ENCODE results near the gene DLG2.

Gene DLG2

DNA sequence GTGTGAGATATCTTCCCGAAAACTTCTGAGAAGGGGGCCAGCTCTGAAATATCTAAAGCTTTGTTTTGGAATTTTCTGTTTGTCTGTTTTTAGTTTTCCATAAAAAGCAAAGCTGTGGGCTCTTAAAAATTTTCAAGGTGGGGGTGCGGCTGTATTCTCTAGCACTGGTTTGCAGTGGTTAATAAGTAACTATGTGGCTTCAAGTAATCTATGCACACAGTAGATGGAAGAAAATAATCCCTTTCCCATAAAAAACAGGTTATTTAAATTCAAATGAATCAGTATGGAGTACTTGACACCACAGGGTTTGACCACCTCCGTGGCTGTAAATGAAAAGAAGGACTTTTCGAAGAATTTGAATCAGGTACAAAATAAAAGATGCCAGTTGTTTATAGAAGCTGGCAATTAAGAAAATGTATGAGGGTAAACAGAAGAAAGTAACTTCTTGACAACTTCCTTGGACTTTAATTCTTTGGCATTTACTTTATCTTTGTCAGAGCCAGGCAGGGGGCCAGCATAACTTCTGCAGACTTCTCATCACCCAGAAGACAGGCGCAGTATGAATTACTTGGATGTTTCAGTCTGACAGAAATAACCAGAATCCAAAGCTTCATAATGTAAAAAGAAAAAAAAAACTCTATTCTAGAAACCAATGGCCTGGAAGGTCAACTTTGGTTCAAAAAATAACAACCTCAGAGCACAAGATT, 981.0 kb downstream of the DLG2 start:
- Histone ChIP-seq H3K27me3 (ENCODE audit: low read depth, low read length) (no peaks in the 10 kb centered on the region), H3K9me3 (ENCODE audit: insufficient read depth, low read length) (no peaks in the 10 kb centered on the region), H3K27ac (ENCODE audit: low read length) (no peak overlapping the region), H3K4me3 (ENCODE audit: low read length) (no peak overlapping the region), H3K79me2 (ENCODE audit: low read length) (no peaks in the 10 kb centered on the region), H3K36me3 (replicated peaks; ENCODE audit: low read depth, low read length) (no peaks in the 10 kb centered on the region), H3K9ac (ENCODE audit: low read length) (no peak overlapping the region), H2AFZ (ENCODE audit: low read depth, low read length) (no peak overlapping the region), H3K4me2 (ENCODE audit: low read length) (no peak overlapping the region), H3K4me1 (ENCODE audit: low read length) (no peaks in the 10 kb centered on the region), H4K20me1 (ENCODE audit: insufficient read depth, low read length) (no peaks in the 10 kb centered on the region)
- TF ChIP-seq CTCF (IDR thresholded peaks at IDR 0.05; ENCODE audit: low read depth, low read length), result no peak
- TF ChIP-seq EZH2phosphoT487 (IDR thresholded peaks at IDR 0.05; ENCODE audit: low read depth), result no peak

DNA sequence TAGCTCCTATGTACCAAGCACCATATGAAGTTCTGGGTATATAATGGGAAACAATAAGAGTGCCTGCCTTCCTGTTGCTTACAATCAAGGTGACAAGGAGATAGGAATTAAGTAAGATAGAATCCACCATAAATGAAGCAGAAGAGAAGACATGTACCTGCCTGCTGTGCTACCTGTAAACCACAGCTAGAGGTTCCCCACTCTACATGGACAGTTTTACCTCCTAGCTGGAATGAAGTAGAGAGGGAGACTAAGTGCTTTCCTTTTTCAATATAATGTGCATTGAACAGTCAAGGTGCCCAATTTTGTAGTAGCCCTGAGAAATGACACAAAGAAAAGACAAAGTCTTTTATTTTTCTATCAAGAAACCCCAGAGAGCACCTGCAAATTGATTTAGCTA, 984.6 kb downstream of the DLG2 start:
- Histone ChIP-seq H3K4me2 (ENCODE audit: low read length) (no peak overlapping the region), H3K27ac (ENCODE audit: low read length) (no peak overlapping the region), H3K79me2 (ENCODE audit: low read length) (no peaks in the 10 kb centered on the region), H3K4me1 (ENCODE audit: low read length) (no peaks in the 10 kb centered on the region), H2AFZ (ENCODE audit: low read depth, low read length) (no peak overlapping the region), H3K36me3 (replicated peaks; ENCODE audit: low read depth, low read length) (no peaks in the 10 kb centered on the region), H3K27me3 (ENCODE audit: low read depth, low read length) (no peaks in the 10 kb centered on the region), H3K9me3 (ENCODE audit: insufficient read depth, low read length) (no peaks in the 10 kb centered on the region), H4K20me1 (ENCODE audit: insufficient read depth, low read length) (no peaks in the 10 kb centered on the region), H3K9ac (ENCODE audit: low read length) (no peak overlapping the region), H3K4me3 (ENCODE audit: low read length) (no peak overlapping the region)
- TF ChIP-seq CTCF (IDR thresholded peaks at IDR 0.05; ENCODE audit: low read depth, low read length), result no peak

DNA sequence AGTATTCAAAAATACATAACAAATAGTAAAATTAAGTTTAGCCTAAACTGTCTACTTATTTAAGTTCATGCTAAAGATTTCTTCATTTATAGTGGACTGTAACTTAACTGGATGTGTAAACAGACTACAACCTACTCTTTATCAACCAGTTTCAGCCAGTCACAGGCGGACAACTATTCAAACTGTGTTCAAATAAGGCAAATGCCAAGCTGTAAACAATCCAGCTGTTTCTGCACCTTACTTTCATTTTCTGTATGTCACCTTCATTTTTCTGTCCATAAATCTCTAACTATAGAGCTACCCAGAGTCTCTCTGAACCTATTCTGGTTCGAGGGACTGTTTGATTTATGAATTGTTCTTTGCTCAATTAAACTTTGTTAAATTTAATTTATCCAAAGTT, 992.8 kb downstream of the DLG2 start:
- H3K79me2 ChIP-seq (ENCODE audit: low read length), result no peaks in the 10 kb centered on the region
- no peak overlapping the region for H3K27ac ChIP-seq (ENCODE audit: low read length)
- no peak overlapping the region for H3K4me2 ChIP-seq (ENCODE audit: low read length)
- no peak for TF ChIP-seq EZH2phosphoT487 (IDR thresholded peaks at IDR 0.05; ENCODE audit: low read depth)
- TF ChIP-seq CTCF (IDR thresholded peaks at IDR 0.05; ENCODE audit: low read depth, low read length), result no peak
- H3K4me1 ChIP-seq (ENCODE audit: low read length), result no peaks in the 10 kb centered on the region
- no peak overlapping the region for H2AFZ ChIP-seq (ENCODE audit: low read depth, low read length)
- no peak overlapping the region for H3K9ac ChIP-seq (ENCODE audit: low read length)
- H3K4me3 ChIP-seq (ENCODE audit: low read length), result no peak overlapping the region
- H3K27me3 ChIP-seq (ENCODE audit: low read depth, low read length), result 0 out of 2 replicates have a peak, but pooled peaks cover 2% of the 10 kb centered on the region
- H3K36me3 ChIP-seq (replicated peaks; ENCODE audit: low read depth, low read length), result no peaks in the 10 kb centered on the region
- no peaks in the 10 kb centered on the region for H4K20me1 ChIP-seq (ENCODE audit: insufficient read depth, low read length)
- H3K9me3 ChIP-seq (ENCODE audit: insufficient read depth, low read length), result no peaks in the 10 kb centered on the region

- no peaks in the 10 kb centered on the region for H4K20me1 ChIP-seq (ENCODE audit: insufficient read depth, low read length)
- no peaks in the 10 kb centered on the region for H3K9me3 ChIP-seq (ENCODE audit: insufficient read depth, low read length)
- no peaks in the 10 kb centered on the region for H3K4me1 ChIP-seq (ENCODE audit: low read length)
- H2AFZ ChIP-seq (ENCODE audit: low read depth, low read length), result no peak overlapping the region
- no peak for TF ChIP-seq CTCF (IDR thresholded peaks at IDR 0.05; ENCODE audit: low read depth, low read length)
- TF ChIP-seq EZH2phosphoT487 (IDR thresholded peaks at IDR 0.05; ENCODE audit: low read depth), result no peak
- no peak overlapping the region for H3K4me3 ChIP-seq (ENCODE audit: low read length)
- H3K36me3 ChIP-seq (replicated peaks; ENCODE audit: low read depth, low read length), result no peaks in the 10 kb centered on the region
- H3K27ac ChIP-seq (ENCODE audit: low read length), result no peak overlapping the region
- no peak overlapping the region for H3K4me2 ChIP-seq (ENCODE audit: low read length)
- H3K27me3 ChIP-seq (ENCODE audit: low read depth, low read length), result 0 out of 2 replicates have a peak, but pooled peaks cover 3% of the 10 kb centered on the region
- H3K79me2 ChIP-seq (ENCODE audit: low read length), result no peaks in the 10 kb centered on the region
- no peak overlapping the region for H3K9ac ChIP-seq (ENCODE audit: low read length)
These were observed 998.1 kb downstream of the DLG2 start for GRCh38 chr11:84628871-84629620.
